HG02678 (cell line): Measurements from ENCODE around the gene WDR43.

Experiments used
- ATAC-seq: cut with Tn5 transposase; IDR thresholded peaks from one replicate; pipeline ENCODE4 v1.9.1; 2021; ENCODE audit warnings: mild to moderate bottlenecking, moderate library complexity; ENCODE audit not compliant: unreplicated experiment

Gene WDR43

DNA sequence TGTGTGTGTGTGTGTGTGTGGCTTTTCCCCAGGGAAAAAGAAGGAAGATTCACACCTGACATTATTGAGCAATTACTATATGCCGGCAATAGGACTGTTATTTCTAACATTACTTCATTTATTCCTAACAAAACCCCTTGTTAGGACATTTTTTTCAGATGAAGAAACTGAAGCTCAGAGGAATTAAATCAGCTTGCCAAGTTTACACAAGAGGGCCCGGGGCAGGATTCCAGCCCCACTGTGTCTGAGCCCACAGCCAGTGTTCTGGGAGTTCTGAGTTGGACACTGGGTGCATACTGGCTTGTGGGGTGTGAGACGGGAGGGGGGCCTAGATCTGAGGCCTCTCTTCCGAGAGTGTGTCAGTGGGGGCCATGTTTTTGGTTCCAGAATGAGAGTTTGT, 96.6 kb downstream of the WDR43 start:
- ATAC-seq = no peak

DNA sequence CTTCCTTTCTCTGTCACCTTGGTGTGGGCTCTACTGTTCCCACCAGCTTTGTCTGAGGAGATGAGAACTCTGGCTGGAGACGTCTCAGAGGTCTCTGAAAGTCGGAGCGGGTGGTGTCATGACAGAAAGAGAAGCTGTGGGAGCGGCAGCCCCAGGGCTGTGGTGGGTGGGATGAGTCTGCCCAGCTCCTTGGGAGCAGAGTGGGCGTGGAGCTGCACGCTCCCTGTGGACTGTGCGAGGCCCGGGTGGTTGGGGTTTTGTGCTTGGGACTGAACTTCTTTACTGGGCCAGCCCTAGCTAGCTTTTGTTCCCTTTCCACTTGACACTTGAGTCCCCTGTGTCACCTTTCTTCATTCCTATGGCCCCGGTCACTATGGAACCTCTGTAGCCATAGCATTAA, 97.0 kb downstream of the WDR43 start:
- no peak for ATAC-seq

- no peak for ATAC-seq
Observed at GRCh38 chr2:28993206-28993960, 98.9 kb downstream of the WDR43 start.

- no peak for ATAC-seq
Observed at GRCh38 chr2:28994074-28994473, 99.6 kb downstream of the WDR43 start.

GRCh38 chr2:28994679-28995078, 100.2 kb downstream of the WDR43 start:
- ATAC-seq = no peak

DNA sequence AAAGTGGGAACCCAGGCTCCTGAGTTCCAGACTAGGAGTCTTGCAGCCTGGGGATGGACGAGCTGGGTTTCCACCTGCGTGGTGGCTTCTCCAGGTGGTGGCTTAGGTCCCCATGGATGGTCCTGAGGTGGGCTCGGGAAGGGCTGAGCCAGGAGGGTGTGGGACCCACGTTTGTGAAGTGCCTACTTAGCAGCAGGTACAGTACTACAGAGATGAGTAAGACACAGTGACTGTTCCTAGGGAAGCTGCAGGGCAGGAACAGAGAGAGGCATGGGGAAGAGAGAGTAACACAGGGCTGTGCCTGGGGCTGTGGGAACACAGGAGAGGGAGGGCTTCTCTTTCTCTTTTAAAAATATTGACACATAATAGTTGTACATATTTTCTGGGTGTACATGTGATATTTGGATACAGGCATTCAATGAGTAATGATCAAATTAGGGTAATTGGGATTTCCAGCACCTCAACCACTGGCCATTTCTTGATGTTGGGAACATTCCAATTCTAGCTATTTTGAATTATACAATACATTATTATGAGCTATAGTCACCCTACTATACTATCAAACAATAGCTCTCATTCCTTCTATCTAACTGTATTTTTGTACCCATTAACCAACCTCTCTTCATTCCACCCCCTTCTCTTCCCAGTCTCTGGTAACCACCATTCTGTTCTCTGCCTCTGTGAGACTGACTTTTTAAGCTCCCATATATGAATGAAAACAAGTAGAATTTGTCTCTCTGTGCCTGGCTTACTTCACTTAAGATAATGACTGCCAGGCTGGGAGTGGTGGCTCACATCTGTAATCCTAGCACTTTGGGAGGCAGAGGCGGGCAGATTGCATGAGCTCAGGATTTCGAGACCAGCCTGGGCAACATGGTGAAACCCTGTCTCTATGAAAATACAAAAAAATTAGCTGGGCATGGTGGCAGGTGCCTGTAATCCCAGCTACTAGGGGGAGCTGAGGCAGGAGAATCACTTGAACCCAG, 101.6 kb downstream of the WDR43 start:
- no peak for ATAC-seq

GRCh38 chr2:28997237-28997846, 102.9 kb downstream of the WDR43 start:
- no peak for ATAC-seq
